Testis (tissue), 2 donors: ENCODE measurements around the gene OTUD3.

Experiments used
- CTCF ChIP-seq, 3 experiments: fragments of 450-650 bp in 2 of 3; fragments of 200-600 bp in 1 of 3; sonication (generic) in 1 of 3; IDR thresholded peaks; one replicate each; pipeline ENCODE4 v1.5.1; 2016 to 2019; ENCODE audit warnings: antibody characterized with exemption in 3 of 3, mild to moderate bottlenecking in 2 of 3, moderate library complexity in 1 of 3
- POLR2A ChIP-seq: fragments of 450-650 bp; IDR thresholded peaks from one replicate; pipeline ENCODE4 v1.6.1; 2017; ENCODE audit warnings: antibody characterized with exemption, mild to moderate bottlenecking, moderate library complexity

- TF ChIP-seq CTCF (IDR thresholded peaks at IDR 0.05) (no peak), POLR2A (no peak)
These were observed 35.9 kb upstream of the OTUD3 start for GRCh38 chr1:19846338-19846737.
